ENCODE results near the gene SHC2. TPM values are rescaled to one million over a fixed set of nuclear protein-coding genes. Genes with fewer than 3 reads are reported as not detected.

The SHC2 gene, protein sequence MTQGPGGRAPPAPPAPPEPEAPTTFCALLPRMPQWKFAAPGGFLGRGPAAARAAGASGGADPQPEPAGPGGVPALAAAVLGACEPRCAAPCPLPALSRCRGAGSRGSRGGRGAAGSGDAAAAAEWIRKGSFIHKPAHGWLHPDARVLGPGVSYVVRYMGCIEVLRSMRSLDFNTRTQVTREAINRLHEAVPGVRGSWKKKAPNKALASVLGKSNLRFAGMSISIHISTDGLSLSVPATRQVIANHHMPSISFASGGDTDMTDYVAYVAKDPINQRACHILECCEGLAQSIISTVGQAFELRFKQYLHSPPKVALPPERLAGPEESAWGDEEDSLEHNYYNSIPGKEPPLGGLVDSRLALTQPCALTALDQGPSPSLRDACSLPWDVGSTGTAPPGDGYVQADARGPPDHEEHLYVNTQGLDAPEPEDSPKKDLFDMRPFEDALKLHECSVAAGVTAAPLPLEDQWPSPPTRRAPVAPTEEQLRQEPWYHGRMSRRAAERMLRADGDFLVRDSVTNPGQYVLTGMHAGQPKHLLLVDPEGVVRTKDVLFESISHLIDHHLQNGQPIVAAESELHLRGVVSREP
- 29.1 TPM for total RNA-seq
- long read RNA-seq, transcript SHC2-201 (13 exons, 2,494 nt) = major isoform, 6 of 19 reads
- long read RNA-seq, partial matches to known transcripts = 2 of 19 reads
- long read RNA-seq, other reads (novel, unspliced or antisense) = 10 of 19 reads

DNA sequence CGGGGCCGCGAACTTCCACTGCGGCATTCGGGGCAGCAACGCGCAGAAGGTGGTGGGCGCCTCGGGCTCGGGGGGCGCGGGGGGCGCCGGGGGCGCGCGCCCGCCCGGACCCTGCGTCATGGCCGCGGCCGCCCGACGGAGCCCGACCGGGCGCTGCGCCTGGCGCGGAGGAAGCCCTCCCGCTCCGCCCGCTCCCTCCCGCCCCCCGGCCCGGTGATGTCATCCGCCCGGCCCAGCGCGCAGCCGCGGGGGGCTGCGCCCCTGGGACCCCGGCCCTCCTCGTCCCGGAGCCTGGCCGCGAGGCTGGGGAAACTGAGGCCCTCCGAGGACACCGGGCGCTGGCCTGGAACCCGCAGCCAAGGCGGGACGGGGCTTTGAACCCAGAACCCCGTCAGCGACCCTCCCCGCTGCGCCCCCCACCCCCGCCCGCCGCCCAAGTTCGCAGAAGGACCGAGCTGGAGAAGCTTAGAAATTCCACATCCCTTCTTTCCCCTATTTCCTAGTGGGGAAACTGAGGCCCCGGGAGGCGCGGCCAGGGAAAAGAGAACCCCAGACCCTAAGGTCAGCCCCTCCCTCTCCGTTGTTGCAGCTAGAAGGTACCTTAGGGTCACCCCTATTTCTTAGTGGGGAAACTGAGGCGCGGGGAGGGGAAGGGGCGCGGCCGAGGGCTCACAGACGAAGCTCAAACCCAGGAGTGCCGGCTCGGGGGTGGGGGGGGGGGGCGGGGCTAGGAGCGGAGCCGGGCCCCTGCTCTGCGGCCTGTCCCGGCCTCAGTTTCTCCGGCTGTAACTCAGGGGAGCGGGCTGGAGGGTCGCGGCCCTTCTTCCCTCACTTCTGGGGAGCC is at the start of gene SHC2:
Gene SHC2, minus strand, starts transcription at position 157 of the 844 bp plus-strand sequence. Its CDS starts 37 bp downstream, at position 120.
- DNase-seq (ENCODE audit: low spot score) = no peak

DNA sequence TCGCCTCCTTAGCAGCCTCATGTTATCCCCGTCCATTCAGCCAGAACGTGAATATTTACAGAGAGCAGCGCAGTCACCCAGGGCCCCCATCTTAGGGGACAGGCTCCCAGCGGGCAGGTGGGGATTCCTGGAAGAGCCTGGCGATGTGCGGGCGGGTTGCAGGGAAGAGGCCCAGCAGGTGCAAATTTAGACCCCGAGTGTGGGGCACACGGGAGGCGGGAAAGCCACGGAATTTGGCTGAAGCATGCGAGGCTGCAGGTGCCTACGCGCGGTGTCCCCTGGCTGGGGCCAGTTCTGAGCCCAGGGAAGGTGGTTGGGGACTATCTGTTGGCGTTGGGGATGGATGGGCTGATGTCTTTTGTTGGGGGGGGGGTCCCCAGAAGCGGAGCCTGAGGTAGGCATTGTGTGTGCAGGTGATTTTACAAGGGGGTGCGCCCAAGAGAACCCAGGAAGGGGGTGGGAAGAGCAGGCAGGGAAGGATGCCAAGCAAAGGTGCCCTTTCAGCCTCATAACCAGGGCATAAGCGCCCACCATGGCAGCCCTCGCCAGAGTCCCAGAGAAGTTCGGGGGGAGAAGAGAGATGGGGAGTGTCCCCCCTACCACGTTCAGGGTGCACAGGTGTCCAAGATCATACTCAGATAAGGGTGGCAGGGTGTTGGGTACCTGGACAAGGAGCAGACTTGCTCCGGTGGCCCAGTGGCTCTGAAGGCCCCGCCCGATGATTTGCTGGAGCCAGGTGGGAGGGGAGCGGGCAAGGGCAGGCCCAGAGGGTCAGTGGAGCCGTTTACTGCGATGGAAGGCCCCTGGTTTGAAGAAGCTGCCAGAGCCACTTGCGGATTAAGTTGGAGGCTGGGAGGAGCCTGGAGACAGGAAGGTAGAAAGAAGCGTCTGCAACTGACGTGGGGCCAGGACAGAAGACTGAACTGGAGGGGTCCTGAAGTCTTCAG is 47.6 kb upstream of the SHC2 start:
- no peak for DNase-seq (ENCODE audit: low spot score)

- peak; percentile 94 for DNase-seq (ENCODE audit: low spot score)
Observed at GRCh38 chr19:507286-508203, 46.7 kb upstream of the SHC2 start, which contains the start of gene TPGS1. TSS of gene TPGS1 (plus strand) at chr19:507497. CDS start at chr19:507507, 10 bp downstream.

DNA sequence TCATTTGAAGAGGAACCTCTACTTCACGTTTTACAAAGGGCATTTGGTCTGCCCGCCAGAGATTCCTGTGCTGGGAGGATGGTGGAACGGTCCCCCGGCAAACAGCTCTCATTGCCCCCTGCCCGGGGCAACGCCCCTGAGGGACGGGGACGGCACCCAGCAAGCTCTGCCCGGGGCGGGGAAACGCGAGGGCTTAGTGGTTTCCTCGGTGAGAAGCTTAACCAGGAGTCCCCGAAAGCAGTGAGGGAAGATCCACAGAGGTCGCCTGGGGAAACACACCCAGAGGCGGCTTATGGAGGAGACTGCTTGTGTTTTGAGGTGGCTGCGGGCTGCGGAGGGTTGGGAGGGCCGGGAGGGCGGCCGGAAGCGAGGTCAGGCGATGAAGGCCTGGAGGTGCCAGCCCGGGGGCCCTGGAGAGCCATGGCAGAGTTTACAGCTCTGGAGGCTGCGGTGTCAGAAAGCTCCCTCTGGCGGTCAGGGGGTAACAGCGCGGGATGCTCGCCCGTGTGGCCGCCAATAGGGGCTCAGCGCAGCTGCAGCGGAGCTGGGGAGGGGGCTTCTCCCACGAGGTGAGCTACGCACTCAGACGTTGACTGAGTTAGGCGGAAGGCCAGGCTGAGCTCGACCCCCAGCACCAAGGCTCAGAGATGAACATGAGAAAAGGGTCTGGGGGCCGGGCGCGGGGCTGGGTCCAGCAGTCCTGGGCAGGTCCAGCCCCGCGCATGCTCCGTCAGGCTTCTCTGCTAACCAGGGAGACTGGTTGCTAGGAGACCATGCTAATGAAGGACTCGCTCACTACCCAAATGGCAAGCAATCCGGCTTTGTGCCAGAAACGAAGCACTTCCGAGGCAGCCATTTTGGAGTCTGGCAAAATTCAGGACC is 45.8 kb upstream of the SHC2 start:
- DNase-seq (ENCODE audit: low spot score) = peak; percentile 98

GRCh38 chr19:504616-505015 is 43.8 kb upstream of the SHC2 start:
- no peak for DNase-seq (ENCODE audit: low spot score)

- DNase-seq (ENCODE audit: low spot score) = no peak
Observed at GRCh38 chr19:501646-502045, 40.8 kb upstream of the SHC2 start.

- DNase-seq (ENCODE audit: low spot score) = no peak
Observed at GRCh38 chr19:498977-499623, 38.3 kb upstream of the SHC2 start.

- no peak for DNase-seq (ENCODE audit: low spot score)
Observed at GRCh38 chr19:498511-498891, 37.7 kb upstream of the SHC2 start.

DNA sequence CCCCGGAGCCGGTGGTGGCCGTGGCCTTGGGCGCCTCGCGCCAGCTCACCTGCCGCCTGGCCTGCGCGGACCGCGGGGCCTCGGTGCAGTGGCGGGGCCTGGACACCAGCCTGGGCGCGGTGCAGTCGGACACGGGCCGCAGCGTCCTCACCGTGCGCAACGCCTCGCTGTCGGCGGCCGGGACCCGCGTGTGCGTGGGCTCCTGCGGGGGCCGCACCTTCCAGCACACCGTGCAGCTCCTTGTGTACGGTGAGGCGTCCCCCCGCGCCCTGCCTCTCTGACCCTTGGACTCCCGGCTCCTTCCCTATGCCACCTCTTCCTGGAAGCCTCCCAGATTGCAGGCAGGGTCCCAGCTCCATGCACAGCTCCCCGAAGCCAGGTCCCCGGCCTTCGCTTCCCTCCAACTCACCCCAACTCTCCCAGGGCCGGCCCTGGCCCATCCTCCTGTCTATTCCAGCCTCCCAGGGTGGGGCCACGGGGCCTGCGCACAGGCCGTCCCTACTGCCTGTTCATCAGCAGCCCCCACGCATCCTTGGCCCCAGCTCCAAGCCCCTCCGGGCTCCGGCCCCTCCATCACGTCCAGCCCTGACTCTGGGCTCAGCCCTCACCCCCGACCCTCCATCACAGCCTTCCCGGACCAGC is 37.2 kb upstream of the SHC2 start:
- DNase-seq (ENCODE audit: low spot score) = no peak

- DNase-seq (ENCODE audit: low spot score) = no peak
Observed at GRCh38 chr19:497491-497868, 36.6 kb upstream of the SHC2 start.

DNA sequence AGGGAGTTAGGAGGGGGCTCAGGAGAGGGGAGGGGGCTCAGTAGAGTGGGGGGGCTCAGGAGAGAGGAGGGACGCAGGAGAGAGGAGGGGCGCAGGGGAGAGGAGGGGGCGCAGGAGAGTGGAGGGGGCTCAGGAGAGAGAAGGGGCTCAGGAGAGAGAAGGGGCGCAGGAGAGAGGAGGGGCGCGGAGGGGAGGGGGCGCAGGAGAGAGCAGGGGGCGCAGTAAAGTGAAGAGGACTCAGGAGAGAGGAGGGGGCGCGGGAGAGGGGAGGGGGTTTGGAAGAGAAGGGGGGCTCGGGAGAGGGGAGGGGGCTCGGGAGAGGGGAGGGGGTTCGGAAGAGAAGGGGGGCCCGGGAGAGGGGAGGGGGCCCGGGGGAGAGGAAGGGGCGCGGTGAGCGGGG is 36.2 kb upstream of the SHC2 start:
- DNase-seq (ENCODE audit: low spot score) = no peak

DNA sequence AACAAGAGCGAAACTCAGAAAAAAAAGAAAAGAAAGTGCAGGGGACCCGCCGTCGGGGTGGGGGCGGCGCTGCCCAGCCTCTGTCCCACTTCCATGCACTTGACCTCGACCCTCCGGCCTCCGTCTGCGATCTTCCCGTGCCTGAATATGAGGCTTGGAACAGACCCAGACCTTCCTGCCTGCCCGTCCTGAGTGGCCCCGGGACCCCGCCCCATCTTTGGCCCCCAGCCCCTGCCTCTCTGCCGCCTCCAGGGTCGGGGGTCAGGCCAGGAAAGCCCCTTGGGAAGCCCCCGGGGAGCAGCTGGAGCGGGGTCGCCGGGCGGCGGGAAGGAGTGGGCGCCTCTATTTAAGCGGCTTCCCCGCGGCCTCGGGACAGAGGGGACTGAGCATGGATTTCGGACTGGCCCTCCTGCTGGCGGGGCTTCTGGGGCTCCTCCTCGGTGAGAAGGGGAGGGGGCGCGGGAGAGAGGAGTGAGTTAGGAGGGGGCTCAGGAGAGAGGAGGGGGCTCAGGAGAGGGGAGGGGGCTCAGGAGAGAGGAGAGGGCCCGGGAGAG is 35.4 kb upstream of the SHC2 start, which contains the start of gene MADCAM1:
Gene MADCAM1, plus strand, starts transcription at position 375 of the 554 bp plus-strand sequence. Its CDS starts 14 bp downstream, at position 389.
- no peak for DNase-seq (ENCODE audit: low spot score)

DNA sequence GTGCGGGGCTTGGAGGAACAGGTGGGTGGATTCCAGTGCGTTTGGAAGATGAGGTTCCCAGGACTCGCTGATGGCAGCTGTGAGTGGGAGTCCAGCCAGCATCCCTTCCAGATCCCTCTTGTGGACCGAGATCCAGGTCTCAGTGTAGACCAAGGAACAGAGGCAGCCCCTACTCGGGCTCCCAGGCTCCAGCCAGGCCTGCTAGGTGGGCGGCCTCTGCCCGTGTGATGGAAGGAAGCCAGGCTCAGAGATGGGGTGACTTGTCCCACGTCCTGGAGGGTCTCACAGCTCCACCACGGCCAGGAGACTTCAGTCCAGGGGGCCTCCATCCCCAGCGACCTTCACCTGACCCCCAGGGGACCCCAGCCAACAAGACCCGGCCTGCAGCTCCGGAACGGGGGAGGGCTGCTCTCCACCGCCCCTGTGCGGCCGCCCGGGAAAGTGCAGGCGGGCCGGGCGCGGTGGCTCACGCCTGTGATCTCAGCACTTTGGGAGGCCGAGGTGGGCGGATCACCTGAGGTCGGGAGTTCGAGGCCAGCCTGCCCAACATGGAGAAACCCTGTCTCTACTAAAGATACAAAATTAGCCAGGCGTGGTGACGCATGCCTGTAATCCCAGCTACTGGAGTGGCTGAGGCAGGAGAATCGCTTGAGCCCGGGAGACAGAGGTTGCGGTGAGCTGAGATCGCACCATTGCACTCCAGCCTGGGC is 34.7 kb upstream of the SHC2 start:
- DNase-seq (ENCODE audit: low spot score) = no peak

DNA sequence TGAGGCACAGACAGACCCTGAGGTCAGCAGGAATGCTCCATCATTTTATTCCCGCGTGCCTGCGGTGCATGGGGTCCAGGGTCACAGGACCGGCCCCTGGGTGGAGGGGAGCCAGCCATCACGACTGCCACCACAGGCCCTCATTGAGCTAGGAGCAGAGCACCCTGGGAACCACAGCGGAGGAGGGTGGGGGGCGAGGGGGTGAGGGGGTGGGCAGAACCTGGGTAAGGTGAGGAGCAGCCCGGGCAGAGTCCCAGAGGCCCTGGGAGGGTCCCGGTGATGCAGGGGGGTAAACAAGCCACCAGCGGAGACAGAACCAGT is 34.2 kb upstream of the SHC2 start:
- no peak for DNase-seq (ENCODE audit: low spot score)

DNA sequence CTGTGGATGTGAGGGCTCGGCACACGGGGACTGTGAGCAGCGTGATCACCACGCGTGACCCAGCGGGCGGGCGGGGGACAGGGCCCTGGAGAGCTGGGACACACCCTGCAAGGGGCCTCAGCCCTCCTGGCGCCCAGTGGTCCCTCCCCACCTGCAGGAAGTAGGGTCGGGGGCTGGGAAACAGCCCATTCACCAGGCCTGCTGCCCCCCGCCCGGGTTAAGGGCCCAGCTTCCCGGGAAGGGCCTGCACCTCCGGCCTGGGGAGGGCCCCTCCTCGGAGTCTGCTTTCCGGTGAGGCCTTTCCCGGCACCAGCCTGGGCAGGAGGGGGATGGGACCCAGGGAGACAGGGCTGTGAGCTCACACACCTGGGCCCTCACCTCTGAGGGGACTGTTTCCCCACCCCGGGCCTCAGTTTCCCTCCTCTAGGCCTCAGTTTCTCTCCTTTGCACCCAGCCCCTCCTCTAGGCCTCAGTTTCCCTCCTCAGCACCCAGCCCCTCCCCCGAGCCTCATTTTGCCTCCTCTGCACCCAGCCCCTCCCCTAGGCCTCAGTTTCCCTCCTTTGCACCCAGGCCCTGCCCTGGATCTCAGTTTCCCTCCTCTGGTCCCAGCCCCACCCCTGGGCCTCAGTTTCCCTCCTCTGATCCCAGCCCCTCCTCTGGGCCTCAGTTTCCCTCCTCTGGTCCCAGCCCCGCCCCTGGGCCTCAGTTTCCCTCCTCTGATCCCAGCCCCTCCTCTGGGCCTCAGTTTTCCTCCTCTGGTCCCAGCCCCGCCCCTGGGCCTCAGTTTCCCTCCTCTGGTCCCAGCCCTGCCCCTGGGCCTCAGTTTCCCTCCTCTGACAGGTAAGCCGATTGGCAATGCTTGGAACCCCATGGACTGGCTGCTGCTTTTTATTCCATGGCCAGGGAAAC is 33.6 kb upstream of the SHC2 start:
- DNase-seq (ENCODE audit: low spot score) = no peak

All from mesenteric fat pad (tissue), 1 donor.